ENCODE results near the gene CCL25.

DNA sequence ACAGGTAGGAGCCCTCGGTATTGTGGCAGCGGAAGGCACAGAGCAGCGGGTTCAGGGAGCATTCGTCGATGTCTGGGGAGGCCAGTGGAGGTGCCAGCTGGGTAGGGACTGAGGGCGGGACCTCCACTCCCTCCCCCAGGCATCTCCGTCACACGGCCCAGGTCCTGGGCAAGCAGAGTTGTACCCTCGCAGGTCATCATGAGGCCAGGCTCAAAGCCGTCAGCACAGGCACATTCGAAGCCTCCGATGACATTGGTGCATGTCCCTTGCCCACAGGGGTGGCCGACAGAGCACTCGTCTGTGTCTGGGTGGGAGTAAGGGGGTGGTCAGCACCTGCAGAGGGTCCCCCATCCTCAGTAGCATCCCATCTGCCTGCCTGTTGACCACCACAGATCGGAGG is 35.3 kb downstream of the CCL25 start:
- TF ChIP-seq EZH2phosphoT487 (IDR thresholded peaks at IDR 0.05; ENCODE audit: unreplicated experiment) (no peak), EZH2 (IDR thresholded peaks at IDR 0.05; ENCODE audit: low read depth, unreplicated experiment) (no peak)
- TF ChIP-seq, protein P1, sequence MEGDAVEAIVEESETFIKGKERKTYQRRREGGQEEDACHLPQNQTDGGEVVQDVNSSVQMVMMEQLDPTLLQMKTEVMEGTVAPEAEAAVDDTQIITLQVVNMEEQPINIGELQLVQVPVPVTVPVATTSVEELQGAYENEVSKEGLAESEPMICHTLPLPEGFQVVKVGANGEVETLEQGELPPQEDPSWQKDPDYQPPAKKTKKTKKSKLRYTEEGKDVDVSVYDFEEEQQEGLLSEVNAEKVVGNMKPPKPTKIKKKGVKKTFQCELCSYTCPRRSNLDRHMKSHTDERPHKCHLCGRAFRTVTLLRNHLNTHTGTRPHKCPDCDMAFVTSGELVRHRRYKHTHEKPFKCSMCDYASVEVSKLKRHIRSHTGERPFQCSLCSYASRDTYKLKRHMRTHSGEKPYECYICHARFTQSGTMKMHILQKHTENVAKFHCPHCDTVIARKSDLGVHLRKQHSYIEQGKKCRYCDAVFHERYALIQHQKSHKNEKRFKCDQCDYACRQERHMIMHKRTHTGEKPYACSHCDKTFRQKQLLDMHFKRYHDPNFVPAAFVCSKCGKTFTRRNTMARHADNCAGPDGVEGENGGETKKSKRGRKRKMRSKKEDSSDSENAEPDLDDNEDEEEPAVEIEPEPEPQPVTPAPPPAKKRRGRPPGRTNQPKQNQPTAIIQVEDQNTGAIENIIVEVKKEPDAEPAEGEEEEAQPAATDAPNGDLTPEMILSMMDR (conservative IDR thresholded peaks at IDR 0.05; ENCODE audit: low read depth in 2 of 2): no peak
- TF ChIP-seq, protein P2, sequence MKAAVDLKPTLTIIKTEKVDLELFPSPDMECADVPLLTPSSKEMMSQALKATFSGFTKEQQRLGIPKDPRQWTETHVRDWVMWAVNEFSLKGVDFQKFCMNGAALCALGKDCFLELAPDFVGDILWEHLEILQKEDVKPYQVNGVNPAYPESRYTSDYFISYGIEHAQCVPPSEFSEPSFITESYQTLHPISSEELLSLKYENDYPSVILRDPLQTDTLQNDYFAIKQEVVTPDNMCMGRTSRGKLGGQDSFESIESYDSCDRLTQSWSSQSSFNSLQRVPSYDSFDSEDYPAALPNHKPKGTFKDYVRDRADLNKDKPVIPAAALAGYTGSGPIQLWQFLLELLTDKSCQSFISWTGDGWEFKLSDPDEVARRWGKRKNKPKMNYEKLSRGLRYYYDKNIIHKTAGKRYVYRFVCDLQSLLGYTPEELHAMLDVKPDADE (IDR thresholded peaks at IDR 0.05): no peak
